Epithelial cell of prostate (primary cell): ENCODE results near the gene PPP1R13B.
"Not testable (repeated sequence)": the region's sequence is repeated elsewhere in the genome, so short reads cannot be mapped to it uniquely, and the experiment has no call there.

Experiments used
- DNase-seq: peaks from one replicate; pipeline ENCODE4 v3.0.0-alpha.2; 2011; ENCODE audit warnings: low read depth, low spot score
- H3K27ac ChIP-seq: fragments of 450-650 bp; 2 replicates; pipeline ENCODE4 v1.5.1; 2017; ENCODE audit warnings: mild to moderate bottlenecking

The PPP1R13B gene

DNA sequence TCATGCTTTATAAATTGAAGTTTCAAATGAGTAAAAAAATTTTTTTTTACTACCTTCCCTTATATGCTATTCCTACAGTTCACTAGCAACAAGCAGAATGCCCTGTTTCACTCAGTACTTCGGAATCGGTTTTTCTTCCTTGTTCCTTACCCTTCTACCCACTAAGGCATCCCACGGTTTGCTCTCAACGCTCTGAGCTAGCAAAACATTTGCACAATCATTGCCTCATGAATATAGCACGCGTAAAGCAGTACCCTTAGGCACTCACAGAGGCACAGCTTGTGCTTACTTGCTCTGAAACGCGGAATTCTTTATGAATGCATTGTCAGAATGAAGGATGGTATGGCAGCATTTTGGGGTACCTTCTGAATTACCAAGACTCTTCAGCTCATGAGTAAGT, 45.0 kb downstream of the PPP1R13B start:
- peak overlapping the region; percentile 86 for H3K27ac ChIP-seq
- DNase-seq: peak; percentile 77

DNA sequence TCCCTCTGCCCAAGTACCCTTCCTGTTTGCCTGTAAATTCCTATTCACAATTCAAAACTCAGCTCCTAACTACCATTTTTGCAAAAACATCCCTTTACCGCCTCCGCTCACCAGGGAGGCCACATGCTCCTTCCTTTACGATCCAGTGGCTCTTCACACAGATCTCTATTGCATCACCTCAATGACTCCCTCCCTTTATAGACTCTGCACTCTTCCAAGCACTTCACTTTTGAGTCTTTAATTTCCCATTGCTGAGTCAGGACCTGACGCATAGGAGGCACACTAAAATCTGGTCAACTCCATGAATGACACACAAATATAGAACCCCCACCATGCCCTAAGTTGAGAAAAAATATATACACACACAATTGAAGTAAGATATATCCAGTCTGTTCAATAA, 45.9 kb downstream of the PPP1R13B start:
- peak overlapping the region; percentile 86 for H3K27ac ChIP-seq
- peak; percentile 83 for DNase-seq

DNA sequence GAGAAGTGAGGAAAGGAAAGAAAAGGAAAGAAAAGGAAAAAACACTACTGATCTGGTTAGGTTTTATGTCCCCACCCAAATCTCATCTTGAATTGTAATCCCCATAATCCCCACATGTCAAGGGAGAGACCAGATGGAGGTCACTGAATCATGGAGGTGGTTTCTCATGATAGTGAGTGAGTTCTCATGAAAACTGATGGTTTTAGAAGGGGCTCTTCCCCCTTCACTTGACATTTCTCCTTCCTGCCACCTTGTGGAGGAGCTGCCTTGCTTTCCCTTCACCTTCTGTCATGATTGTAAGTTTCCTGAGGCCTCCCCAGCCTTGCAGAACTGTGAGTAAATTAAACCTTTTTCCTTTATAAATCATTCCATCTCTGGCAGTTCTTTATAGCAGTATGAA, 54.2 kb downstream of the PPP1R13B start:
- H3K27ac ChIP-seq, DNase-seq: not testable (repeated sequence)

GRCh38 chr14:103788086-103788485, 59.3 kb downstream of the PPP1R13B start:
- DNase-seq: no peak
- no peak overlapping the region for H3K27ac ChIP-seq

GRCh38 chr14:103782376-103782775, 65.0 kb downstream of the PPP1R13B start:
- DNase-seq: no peak
- H3K27ac ChIP-seq: no peak overlapping the region

GRCh38 chr14:103776319-103776718, 71.1 kb downstream of the PPP1R13B start:
- not testable (repeated sequence) for DNase-seq, H3K27ac ChIP-seq

DNA sequence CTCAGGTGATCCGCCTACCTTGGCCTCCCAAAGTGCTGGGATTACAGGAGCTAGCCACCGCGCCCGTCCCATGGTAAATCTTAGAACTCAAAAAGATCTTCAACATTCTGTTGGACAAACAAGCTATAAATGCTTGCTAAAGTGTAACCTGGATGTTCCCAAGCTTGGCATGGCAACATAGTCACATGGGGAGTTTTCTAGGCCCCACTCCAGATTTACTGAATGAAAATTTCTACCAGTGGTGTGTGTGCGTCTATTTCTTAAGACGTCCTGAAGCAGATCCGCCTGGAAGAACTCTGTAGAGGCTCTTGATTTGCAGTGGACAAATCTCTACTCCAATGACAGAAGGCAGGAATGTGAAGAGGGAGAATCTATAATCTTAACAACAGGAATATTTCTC, 71.9 kb downstream of the PPP1R13B start:
- H3K27ac ChIP-seq: no peak overlapping the region
- no peak for DNase-seq

DNA sequence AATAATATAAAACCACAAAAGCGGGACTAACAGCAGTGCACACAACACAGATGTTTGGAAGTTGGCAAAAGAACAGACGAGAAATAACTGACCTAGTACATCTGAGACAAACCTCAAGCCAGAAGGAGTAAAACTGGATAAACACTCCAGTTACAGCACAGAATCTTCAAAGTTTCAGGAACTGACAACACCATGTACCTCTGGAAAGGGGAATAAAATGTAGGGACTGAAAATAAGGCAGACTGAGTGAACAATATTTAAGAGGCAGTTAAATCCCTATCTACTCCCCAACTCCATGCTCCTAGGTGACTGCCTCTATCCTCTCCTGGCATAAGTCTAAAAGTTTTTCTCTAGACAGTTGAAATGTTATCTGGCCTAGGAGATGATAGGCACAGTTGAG, 73.9 kb downstream of the PPP1R13B start:
- no peak for DNase-seq
- no peak overlapping the region for H3K27ac ChIP-seq

DNA sequence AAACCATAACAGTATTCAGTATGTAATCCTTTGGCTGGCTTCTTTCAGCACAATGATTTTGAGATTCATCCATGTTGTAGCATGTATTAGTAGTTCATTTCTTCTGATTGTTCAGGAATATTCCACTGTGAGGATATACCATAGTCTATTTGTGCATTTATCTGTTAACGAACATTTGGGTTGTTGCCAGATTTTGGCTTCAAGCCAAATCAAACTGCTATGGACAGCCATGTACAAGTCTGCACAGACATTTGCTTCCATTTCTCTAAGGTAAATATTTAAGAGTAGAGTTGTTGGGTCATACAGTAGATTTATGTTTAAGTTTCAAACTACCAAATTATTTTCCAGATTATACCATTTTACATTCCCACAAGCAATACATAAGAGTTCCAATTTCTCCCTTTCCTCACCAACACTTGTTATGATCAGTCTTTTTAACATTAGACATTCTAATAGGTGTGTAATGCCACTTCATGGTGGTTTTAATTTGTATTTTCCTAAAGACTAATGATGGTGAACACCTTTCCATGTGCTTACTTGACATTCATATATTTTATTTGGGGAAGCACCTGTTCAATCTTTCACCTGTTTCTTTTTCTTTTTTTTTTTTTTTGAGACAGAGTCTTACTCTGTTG, 75.2 kb downstream of the PPP1R13B start:
- H3K27ac ChIP-seq: no peak overlapping the region
- DNase-seq: no peak

GRCh38 chr14:103770902-103771301, 76.5 kb downstream of the PPP1R13B start:
- H3K27ac ChIP-seq: no peak overlapping the region
- no peak for DNase-seq

DNA sequence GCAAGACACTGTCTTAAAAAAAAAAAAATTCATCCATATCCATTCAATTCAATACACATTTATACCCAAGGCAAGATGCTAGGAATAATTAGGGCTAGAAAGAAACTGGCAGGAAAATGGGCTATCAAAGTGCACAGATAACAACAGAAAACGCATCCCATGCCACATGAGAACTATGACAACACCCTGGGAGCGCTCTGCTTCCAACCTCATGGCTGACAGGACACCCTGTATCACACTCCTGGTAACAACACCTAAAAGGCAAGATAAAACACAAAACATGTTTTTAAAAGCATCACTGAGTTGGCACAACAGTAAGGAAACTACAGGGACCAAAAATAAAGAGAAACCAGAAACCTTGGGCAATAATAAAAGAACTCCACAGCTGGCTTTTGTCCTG, 76.9 kb downstream of the PPP1R13B start:
- no peak for DNase-seq
- H3K27ac ChIP-seq: no peak overlapping the region

GRCh38 chr14:103767336-103767894, 80.0 kb downstream of the PPP1R13B start:
- H3K27ac ChIP-seq: no peak overlapping the region
- DNase-seq: no peak

GRCh38 chr14:103765526-103765925, 81.8 kb downstream of the PPP1R13B start:
- DNase-seq: no peak
- H3K27ac ChIP-seq: no peak overlapping the region

DNA sequence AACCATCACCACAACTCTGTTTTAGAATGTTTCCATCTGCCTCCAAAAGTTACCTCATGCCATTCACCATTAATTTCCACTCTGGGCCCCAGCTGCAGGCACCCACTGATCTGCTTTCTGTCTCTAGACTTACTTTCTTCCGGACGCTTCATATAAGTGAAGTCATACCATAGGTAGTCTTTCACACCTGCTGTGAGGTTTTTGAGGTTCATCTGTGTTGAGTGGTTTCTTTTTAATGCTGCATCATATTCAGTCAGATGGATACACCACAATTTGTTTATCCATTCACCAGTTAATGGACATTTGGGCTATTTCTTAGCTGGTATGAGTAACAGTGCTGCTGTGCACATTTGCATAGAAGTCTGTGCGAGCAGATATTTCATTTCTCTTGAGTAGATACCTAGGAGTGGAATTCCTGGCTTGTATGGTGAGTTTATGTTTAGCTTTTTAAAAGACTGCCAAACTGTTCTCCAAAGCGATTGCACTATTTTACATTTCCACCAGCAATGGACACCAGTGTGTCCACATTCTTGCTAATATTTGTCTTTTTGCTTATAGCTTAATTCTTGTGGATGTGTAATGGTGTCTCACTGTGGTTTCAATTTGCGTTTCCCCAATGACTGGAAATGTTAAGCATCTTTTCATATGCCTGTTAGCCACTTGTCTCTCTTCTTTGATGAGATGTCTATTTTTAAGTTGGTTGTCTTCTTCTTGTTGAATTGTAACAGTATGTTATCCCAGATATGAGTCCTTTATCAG, 83.5 kb downstream of the PPP1R13B start:
- H3K27ac ChIP-seq: no peak overlapping the region
- DNase-seq: no peak

- H3K27ac ChIP-seq: no peak overlapping the region
- no peak for DNase-seq
These were observed 84.8 kb downstream of the PPP1R13B start for GRCh38 chr14:103762541-103762940.

- no peak for DNase-seq
- no peak overlapping the region for H3K27ac ChIP-seq
These were observed 85.3 kb downstream of the PPP1R13B start for GRCh38 chr14:103762036-103762435.

GRCh38 chr14:103758059-103758776, 89.2 kb downstream of the PPP1R13B start:
- no peak overlapping the region for H3K27ac ChIP-seq
- no peak for DNase-seq

DNA sequence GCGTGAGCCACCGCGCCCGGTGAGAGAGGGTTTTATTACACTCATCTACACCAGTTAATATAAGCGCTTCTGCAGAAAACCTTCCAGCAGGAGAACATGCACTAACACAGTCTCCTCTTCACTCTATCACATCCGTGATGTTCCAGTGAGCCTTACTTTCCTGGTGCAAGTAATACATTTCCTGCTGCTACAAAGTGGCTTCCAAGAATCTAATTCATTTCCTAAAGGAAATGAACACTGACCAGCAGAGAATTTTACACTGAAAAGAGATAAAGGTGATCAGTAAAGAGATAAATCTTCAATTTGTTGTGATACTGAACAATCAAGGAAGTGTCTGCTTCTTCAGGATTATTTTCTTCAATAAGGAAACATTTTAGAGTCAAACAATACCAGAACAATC, 92.3 kb downstream of the PPP1R13B start:
- no peak overlapping the region for H3K27ac ChIP-seq
- no peak for DNase-seq

GRCh38 chr14:103753774-103754173, 93.6 kb downstream of the PPP1R13B start:
- DNase-seq: no peak

DNA sequence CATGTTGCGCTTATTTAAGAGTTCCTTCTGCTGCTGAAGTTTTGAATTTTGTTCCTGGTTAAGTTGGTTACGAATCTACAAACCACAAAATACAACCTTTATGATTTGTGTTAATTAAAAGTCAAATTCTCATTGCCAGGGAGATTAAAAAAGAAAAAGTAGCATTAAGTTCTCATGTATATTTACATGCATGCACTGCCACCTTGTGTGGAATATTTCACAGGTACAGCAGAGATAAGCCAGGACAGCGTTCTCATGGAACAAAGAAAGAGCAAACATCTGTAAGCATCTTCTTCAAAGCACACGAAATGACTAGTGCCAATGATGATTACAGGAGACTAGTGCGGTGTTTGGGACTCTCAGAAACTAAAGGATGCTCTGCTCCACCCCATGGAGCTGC, 97.5 kb downstream of the PPP1R13B start:
- no peak overlapping the region for H3K27ac ChIP-seq
- no peak for DNase-seq

More at GRCh38 chr14:103753774-103754173, 93.6 kb downstream of the PPP1R13B start:
- no peak overlapping the region for H3K27ac ChIP-seq

- no peak overlapping the region for H3K27ac ChIP-seq
- DNase-seq: no peak
These were observed 97.9 kb downstream of the PPP1R13B start for GRCh38 chr14:103749452-103749851.
